Ishikawa (cell line): Measurements from ENCODE around the gene ZNF366.

ENCODE experiments used
- CEBPB ChIP-seq: IDR thresholded peaks from 2 replicates; pipeline ENCODE4 v1.6.1; 2012
- CREB1 ChIP-seq: IDR thresholded peaks from 2 replicates; pipeline ENCODE4 v1.6.1; 2012; ENCODE audit warnings: low read depth
- EGR1 ChIP-seq: IDR thresholded peaks from 2 replicates; pipeline ENCODE4 v1.6.1; 2012
- EP300 ChIP-seq: IDR thresholded peaks from 2 replicates; pipeline ENCODE4 v1.6.1; 2012; ENCODE audit warnings: borderline replicate concordance
- FOXM1 ChIP-seq: IDR thresholded peaks from 2 replicates; pipeline ENCODE4 v1.6.1; 2012; ENCODE audit warnings: low read depth, borderline replicate concordance
- NFIC ChIP-seq: IDR thresholded peaks from 2 replicates; pipeline ENCODE4 v1.6.1; 2012
- RAD21 ChIP-seq: IDR thresholded peaks from 2 replicates; pipeline ENCODE4 v1.6.1; 2012; ENCODE audit warnings: low read depth
- TAF1 ChIP-seq: IDR thresholded peaks from 2 replicates; pipeline ENCODE4 v1.6.1; 2012; ENCODE audit warnings: low read depth, mild to moderate bottlenecking
- TCF12 ChIP-seq: IDR thresholded peaks from 2 replicates; pipeline ENCODE4 v1.6.1; 2012; ENCODE audit warnings: low read depth
- TEAD4 ChIP-seq: IDR thresholded peaks from 2 replicates; pipeline ENCODE4 v1.6.1; 2012
- YY1 ChIP-seq: IDR thresholded peaks from 2 replicates; pipeline ENCODE4 v1.6.1; 2012; ENCODE audit warnings: low read depth
- ZBTB7A ChIP-seq: IDR thresholded peaks from 2 replicates; pipeline ENCODE4 v1.6.1; 2012; ENCODE audit warnings: low read depth
- TF ChIP-seq, protein P1 (sequence below): IDR thresholded peaks from 2 replicates; pipeline ENCODE4 v1.6.1; 2012
- TF ChIP-seq, protein P2 (sequence below): IDR thresholded peaks from 2 replicates; pipeline ENCODE4 v1.6.1; 2012; ENCODE audit warnings: low read depth, mild to moderate bottlenecking
- TF ChIP-seq, protein P3 (sequence below): IDR thresholded peaks from 2 replicates; pipeline ENCODE4 v1.6.1; 2012

ZNF366 gene

DNA sequence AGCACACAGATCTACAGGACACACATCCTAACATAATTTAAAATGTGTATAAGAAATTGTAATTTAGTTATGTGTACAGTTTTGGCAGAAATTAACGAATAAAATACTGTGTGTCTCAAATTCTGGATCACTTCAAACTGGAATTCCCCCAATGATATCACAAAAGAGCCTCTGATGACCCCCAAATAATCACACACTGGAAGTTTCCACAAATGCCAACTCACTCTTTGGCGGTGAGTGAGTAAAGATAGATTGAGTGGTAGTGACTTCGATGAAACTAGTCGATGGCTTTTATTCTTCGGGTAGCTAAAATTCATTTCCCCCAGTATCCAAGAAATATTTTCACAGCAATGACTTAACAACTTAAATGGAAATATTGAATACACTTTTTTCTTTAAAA is 2.2 kb downstream of the ZNF366 start:
- TF ChIP-seq, protein P1, sequence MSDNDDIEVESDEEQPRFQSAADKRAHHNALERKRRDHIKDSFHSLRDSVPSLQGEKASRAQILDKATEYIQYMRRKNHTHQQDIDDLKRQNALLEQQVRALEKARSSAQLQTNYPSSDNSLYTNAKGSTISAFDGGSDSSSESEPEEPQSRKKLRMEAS = no peak
- TF ChIP-seq RAD21 = no peak
- TF ChIP-seq ZBTB7A = no peak
- TF ChIP-seq CEBPB = no peak
- TF ChIP-seq TAF1 = no peak
- TF ChIP-seq, protein P2, sequence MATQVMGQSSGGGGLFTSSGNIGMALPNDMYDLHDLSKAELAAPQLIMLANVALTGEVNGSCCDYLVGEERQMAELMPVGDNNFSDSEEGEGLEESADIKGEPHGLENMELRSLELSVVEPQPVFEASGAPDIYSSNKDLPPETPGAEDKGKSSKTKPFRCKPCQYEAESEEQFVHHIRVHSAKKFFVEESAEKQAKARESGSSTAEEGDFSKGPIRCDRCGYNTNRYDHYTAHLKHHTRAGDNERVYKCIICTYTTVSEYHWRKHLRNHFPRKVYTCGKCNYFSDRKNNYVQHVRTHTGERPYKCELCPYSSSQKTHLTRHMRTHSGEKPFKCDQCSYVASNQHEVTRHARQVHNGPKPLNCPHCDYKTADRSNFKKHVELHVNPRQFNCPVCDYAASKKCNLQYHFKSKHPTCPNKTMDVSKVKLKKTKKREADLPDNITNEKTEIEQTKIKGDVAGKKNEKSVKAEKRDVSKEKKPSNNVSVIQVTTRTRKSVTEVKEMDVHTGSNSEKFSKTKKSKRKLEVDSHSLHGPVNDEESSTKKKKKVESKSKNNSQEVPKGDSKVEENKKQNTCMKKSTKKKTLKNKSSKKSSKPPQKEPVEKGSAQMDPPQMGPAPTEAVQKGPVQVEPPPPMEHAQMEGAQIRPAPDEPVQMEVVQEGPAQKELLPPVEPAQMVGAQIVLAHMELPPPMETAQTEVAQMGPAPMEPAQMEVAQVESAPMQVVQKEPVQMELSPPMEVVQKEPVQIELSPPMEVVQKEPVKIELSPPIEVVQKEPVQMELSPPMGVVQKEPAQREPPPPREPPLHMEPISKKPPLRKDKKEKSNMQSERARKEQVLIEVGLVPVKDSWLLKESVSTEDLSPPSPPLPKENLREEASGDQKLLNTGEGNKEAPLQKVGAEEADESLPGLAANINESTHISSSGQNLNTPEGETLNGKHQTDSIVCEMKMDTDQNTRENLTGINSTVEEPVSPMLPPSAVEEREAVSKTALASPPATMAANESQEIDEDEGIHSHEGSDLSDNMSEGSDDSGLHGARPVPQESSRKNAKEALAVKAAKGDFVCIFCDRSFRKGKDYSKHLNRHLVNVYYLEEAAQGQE = no peak
- TF ChIP-seq FOXM1 = no peak
- no peak for TF ChIP-seq EGR1
- TF ChIP-seq TEAD4 = no peak

DNA sequence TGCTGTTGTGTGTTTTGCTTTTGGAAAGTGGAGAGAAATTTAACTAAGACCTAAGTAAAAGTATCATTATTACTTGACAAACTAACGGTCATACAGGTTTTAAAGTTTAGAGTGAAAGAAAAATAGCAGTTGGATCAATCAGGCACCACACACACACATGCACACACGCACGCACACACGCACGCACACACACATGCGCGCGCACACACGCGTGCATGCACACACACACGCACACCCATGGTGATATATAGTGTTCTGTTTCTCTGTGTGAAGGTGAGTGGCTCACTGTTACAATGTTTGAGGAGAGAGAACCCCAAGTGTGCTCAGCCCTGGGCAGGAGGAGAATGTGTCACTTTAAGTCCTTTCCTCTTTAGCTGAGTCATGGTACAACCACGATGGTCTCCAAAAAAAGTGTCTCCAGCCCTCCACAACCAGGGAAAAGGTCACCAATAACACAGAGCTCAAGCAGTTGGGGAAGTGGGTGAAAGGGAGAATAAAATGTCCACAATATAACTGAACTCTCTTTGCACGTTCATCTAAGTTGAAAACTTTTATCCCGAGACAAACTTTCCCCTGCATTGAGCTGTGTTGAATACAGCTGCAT is 3.2 kb downstream of the ZNF366 start:
- TF ChIP-seq, protein P1 = no peak
- TF ChIP-seq EGR1 = no peak

DNA sequence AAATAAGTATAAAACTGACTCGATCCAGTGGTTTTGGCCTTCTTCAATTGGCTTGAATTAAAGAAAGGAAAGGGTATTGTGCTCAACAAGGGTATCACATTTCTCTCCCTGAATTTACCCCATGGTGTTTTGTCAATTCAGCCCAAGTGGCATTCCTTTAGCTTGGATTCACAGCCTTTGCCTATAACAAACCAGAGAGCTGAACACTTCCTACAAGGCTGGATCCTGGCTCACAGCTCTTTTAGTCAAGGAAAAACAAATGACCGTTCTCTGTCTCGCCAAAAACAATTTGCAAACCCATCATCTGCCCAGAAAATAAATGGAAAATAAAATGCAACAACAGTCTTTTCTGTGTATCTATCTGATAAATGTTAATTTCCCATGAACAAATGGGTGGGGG is 5.7 kb downstream of the ZNF366 start:
- TF ChIP-seq, protein P1 = no peak
- TF ChIP-seq ZBTB7A = no peak
- TF ChIP-seq, protein P3, sequence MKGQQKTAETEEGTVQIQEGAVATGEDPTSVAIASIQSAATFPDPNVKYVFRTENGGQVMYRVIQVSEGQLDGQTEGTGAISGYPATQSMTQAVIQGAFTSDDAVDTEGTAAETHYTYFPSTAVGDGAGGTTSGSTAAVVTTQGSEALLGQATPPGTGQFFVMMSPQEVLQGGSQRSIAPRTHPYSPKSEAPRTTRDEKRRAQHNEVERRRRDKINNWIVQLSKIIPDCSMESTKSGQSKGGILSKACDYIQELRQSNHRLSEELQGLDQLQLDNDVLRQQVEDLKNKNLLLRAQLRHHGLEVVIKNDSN = no peak
- TF ChIP-seq CEBPB = no peak
- TF ChIP-seq, protein P2 = no peak
- TF ChIP-seq YY1 = no peak

DNA sequence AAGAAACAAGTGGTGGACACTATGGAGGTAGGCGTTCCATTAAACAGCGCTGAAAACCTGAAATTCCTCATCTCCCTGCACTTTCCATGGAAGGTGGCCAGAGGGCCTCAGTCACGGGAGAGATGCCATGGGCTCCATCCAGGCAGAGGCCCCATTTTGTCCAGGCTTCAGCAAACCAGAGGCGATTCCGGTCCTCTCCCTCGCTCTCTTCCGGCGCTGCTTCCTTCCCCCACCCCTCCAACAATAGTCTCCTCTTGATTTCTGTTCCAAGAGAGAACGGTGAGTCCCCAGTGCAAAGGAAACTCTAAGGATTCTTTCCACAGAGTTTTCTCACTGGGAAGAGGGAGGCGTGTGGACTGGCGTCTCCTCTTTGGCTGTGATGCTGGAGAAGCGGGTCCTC is 7.5 kb downstream of the ZNF366 start:
- TF ChIP-seq EP300 = no peak
- no peak for TF ChIP-seq FOXM1
- TF ChIP-seq, protein P1 = no peak
- TF ChIP-seq CREB1 = no peak
- TF ChIP-seq RAD21 = no peak
- TF ChIP-seq NFIC = no peak
- no peak for TF ChIP-seq YY1
- TF ChIP-seq, protein P2 = no peak
- TF ChIP-seq, protein P3 = no peak
- TF ChIP-seq CEBPB = no peak
- no peak for TF ChIP-seq TCF12
- no peak for TF ChIP-seq TEAD4
- TF ChIP-seq TAF1 = no peak
- no peak for TF ChIP-seq ZBTB7A
- no peak for TF ChIP-seq EGR1

DNA sequence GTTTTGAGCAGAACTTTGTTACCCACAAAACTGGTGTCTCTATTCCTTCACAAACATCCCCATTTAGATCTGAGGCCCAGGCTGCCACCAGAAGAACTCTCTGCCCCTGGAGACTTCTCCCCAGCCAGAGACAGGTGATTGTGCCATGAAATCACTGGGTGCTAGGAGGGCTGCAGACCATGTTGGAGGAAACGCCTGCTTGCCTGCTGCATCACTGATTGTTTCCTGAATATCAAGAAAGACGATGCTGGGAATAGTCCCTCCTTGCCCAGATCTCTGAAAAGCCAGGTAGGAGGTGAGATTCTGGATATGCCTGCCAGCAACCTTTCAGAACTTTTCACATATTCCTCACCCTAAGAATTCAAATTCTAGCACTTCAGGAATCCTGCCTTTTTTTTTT is 8.1 kb downstream of the ZNF366 start:
- TF ChIP-seq TAF1 = no peak
- TF ChIP-seq RAD21 = no peak
